Hindlimb muscle (tissue), 1 donor: ENCODE data around the gene TSPAN31. TPM values are rescaled to one million over a fixed set of nuclear protein-coding genes. Genes with fewer than 3 reads are reported as not detected.

ENCODE experiments used
- DNase-seq: peaks from one replicate; pipeline ENCODE4 v3.0.0-alpha.2; 2013
- polyA plus RNA-seq: library from polyadenylated mRNA; unstranded; fragments of 120-200 nt; gene quantifications from one replicate; pipeline ENCODE4 v1.2.1, GENCODE V29; 2013; ENCODE audit not compliant: insufficient read length

The TSPAN31 gene
- polyA plus RNA-seq, 1 donor, result 45.5 TPM

DNA sequence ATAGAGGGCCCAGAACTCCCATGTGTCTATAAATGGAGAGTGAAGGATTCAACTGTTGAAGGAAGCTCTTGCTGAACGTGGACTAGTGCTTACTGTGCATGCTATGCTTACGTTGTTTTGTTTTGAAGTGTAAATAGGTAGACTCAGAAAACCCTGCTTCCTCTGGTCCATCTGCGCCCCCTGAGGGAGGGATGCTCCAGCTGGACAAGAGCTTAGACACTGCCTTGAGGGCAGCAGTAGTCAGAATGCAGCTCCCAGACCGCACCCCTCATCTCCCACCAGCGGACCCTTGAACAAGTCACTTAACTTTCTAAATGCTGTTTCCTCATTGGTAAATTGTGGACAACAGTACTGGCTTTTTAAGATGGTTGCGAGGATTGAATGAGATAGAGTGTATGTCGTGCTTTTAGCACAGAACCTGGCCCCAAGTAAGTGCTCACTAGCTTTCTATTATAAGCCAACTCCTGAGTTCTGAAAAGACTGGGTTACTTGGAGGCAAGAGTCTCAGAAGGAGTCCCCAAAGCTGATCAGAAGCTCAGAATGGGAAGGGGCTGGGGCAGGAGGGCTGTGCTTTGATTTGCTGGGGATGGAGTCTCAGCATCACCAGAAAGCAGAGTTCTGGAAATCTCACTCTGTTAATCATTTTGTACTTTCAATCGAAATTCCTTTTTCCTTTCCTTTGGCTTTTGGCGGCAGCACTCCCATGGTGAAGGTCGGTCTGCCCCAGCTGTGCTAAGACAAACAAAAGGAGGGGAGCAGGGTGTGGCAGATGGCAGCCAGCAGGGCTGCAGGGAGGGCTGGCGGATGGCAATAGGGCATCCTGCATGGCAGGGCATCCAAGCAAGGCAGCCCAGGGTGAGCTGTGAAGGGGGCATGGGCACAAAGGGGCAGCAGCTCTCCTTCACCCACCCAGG lies 21.9 kb upstream of the TSPAN31 start:
- DNase-seq, result no peak

DNA sequence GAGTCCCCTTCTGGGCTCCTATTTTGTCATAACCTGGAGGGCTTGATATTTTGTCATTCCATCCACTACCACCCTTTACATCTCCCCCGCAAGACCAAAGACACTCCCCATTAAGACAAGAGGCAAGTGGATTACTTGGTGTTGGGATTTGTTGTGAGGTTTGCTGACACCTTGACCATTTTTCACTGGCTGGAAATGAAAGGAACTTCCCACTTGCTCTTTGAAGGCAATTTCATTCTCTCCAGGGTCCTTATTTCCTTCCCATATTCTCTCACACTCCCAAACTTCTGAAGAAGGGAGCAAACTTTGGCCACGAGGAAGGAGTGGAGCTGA lies 21.2 kb upstream of the TSPAN31 start:
- no peak for DNase-seq

DNA sequence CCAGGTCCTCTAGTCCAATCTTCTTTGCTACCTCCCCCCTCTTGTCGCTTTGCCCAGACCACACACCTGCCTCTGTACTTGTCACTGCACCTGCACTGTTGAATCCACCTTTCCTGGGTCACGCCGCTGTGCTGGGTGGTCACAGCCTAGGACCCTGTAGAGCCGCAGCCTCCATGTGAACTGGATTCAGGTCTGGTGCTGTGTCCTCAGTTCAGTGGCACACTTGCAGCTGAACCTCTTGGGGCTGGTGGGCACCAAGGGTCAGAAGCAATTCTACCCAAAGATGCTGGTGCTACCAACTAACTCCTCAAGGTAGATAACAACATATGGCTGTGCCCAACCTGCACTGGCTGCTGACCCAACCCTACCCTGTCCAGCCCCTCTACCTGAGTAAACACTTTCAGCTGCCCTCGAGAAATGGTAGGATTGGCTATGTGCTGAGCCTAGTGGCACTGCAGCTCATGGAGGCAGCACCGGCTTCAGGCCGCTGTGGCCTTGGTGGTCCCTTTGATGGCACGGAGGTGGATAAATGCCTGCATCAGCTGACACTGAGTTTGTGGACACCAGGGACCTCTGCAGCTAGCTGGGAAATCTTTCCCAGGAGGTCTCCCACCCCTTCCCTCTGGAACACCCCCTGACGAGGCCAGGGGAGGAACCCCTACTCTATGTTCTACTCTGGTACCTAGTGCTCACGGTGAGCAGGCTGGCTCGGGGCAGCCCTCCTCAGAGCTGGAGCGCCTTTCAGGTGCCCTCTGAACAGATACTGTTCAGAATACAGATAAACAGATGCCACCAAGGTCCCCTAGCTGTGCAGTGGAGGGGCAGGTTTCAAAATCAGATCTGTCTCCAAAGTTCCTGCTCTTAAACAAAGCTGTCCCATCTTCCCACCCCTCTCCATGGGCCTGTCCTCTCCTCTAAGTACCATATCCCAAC lies 20.6 kb upstream of the TSPAN31 start:
- no peak for DNase-seq

DNA sequence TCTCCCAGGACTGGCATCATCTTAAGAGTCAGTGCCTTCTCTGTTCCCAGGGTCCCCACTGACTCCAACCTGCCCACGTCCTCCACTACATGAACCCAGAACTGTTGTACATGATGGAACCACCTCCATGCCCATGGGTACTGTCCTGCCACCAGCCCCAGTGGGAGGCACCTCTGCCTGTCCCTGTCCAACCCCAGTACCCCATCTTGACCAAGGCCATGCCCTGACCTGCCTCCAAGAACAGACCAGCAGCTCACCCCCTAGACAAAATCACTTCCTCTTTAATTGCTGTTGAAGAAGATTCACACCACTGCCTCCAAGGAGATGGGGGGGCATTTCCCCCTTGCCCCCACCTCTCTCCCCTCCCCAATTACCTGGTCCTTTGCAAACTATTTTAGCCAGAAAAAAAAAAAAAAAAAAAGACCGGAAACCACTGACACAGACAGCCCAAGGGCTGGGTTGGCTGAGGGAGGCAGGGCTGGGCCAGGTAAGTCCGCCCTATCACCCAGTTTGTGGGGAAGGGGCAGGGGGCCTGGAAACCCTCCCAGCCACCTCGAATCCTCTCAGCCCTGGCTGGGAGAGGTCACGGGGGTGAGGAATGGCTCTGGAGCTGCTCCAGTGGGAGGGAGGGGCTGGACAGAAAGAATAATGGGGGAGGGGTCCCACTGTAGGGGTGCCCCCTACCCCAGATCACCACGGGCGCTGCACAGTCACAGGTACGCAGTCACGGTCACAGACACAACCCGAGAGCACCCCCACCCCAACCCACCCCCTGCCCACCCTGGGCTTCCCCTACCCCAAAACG lies 19.7 kb upstream of the TSPAN31 start:
- DNase-seq, result no peak

DNA sequence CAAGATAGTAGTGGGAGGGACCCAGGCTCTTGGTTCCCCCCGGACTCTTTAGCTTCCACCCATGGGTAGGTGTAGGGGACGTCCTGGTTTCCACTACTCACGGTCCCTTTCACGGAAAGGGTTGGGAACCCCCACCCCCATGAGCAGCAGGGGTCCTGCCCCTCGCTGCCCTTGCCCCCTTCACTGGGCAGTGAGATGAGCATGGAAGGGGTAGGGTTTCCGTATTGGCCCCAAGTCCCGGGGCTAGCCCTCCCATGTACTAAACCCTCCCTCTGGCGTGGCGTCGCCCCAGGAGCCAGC lies 19.0 kb upstream of the TSPAN31 start:
- no peak for DNase-seq

DNA sequence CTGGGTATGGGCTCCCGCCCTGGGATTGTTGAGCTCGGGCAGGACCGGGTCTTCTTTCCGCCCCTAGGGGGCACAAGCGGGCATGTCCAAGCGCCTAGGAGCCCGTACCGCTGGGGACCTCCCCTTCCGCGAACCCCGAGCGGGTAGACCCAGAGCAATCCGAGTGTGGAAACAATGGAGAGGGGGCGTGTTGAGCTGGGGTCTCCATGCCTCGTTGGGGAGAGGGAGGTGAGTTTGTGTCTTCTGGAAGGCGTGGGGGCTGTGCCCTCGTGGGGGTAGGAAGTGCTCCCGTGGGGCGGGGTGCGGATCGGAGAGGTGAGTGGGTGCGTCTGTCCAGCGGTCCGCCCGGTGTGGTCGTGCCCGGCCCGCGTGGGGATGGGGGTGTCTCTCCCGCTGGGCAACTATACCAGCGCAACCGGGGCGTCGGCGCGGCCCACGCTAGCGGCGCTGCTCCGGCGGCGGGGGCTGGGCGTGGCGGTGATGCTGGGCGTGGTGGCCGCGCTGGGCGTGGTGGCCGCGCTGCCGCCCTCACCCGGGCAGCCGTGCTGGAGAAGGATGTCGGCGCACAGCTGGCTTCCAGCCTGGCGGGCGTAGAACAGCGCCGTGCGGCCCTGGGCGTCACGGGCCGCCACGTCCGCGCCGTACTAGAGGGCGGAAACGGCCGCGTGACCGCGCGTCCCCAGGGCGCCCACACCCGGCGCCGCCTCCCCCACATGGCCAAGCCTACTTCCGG lies 18.5 kb upstream of the TSPAN31 start:
- peak; percentile 74 for DNase-seq

DNA sequence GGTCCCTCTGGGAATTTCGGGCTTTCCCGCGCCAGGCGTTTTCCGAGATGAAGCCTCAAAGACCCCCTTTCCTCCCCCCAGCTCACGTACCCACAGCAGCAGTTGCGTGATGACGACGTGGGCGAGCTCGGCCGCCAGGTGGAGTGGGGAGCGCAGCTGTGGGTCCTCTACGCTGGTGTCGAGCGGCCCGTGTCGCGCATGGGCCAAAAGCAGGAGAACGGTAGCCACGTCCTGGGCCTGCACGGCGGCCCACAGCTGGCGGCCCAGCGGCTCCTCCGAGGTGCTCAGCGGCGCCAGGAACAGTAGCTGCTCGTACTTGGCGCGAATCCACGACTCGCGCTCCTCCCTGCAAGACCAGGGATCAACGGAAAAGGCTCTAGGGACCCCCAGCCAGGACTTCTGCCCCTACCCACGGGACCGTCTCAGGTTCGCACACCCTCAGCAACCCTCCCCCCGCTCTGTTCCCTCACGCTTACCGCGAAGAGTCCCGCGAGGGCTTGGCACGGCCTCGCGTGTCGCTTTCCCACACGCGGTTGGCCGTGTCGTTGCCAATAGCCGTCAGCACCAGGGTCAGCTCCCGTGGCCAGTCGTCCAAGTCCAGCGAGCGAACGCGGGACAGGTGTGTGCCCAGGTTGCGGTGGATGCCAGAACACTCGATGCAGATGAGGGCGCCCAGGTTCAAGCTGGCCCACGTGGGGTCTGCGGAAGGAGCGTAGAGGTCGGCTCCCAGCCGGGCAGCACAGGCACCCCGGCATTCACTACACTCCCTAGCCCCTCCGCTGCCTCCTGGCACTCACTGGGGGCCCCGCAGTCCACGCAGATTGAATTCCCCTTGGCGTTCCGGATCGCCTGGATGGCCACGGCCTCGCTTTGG lies 17.7 kb upstream of the TSPAN31 start:
- no peak for DNase-seq

DNA sequence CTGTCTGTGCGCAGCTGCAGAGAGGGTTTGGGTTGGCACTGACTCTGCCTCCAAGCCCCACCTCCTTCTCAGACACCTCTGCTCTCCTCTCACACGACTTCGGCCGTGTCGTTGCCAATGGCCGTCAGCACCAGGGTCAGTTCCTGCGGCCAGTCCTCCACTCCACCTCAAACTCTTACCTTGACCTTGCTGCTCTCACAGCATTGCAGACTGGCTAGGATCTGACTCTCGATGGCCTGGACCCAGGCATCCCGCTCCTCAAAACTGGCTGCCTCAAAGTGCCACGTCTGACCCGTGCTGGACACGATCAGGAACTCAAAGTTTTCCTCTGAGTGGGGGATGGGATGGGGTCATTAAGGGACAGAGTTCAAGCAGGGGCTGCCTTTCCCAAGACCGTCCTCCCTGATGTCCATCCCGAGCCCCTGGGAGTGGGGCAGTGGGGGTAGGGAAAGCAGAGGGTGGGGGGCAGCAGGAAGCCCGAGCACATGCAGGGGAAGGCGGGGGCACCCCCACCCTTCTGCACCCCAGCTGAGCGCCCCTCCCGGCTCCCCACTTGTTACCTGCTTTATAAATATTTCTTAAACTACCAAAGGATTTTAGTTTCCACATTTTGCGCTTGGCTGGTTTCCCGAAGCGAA lies 17.0 kb upstream of the TSPAN31 start:
- DNase-seq, result no peak

DNA sequence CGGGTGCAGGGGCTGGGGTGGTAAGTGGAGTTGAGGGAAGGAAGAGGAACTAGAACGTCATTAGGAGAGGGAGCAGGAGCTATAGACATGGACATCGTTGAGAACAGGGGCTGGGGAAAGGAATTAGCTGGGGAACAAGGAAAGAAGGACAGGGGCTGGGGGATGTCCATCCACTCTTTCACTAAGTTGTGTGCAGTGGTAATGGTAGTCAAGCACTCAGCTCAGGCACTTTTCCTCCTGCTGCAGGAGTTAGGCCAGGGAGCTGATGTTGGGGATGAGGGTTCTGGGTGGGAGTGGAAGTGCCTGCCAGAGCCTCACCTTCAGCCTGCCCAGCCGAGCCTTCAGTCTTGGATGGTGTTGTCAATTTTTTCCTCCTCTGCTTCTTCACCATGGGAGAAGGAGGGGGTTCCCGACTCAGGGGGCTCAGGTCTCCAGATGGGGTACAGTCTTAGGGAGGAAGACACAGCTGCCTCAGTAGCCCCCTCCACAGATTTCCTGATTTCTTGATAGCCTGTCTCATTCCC lies 15.5 kb upstream of the TSPAN31 start:
- no peak for DNase-seq

DNA sequence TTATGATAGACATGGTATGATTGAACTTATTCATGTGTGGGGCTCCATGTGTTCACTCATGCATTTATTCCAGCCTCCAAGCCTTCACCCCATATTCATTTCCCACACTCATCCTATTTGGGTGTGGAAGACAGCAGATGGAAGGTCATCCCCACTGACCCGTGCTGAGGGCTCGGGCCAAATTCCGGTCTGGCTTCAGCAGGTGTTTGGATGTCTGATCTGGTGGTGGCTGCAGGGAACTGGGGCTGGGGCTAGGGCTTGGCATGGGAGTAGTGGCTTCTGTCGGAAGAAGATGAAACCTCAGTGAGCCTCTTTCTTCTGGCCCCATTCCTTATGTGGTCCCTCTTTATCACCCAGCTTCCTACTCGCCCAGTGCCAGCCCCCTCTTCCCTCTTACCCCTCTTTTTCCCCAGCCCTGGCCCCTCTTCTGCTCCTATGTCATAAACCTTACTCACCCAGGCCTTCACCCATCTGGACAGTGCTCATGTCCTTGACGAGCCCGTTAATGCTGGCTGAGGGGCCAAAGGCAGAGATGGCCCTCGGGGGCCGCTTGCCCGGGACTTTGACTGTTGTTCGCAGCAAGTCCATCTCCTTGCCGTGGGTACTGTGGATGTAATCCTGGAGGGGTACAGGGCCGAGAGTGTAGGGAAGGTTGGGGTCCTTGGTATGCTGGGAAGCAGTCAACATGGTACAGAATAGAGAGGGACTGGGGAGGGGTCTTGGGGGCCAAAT lies 14.3 kb upstream of the TSPAN31 start:
- no peak for DNase-seq

DNA sequence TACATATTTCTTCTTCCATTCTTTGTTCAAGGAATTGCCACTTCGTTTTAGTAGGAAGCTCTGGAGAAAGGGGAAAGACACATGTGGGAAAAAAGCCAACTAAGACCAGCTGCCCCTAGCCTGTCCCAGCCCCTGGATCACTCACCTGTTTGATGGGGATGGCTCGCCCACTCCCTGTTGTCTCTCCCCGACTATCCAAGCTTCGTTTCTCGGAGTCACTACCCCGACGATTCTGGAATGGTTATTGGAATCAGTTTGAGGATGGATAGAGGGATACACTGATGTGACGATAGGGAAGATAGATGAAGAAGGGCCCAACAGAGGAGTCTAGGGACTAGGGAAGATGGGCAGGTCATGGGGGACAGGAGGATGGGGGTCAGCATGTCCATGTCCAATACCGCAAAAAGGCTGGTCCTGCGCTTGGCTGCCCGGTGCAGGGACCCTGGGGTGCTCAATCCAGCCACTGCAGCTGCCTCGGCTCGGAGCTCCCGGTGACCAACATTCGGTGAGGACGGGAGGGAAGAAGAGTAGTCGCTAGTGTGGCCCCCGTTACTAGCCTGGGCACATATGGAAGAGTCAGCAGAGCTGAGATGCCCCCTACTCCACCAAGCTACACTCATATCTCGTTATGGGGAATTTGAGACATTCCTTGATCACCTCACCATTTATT lies 13.3 kb upstream of the TSPAN31 start:
- no peak for DNase-seq

DNA sequence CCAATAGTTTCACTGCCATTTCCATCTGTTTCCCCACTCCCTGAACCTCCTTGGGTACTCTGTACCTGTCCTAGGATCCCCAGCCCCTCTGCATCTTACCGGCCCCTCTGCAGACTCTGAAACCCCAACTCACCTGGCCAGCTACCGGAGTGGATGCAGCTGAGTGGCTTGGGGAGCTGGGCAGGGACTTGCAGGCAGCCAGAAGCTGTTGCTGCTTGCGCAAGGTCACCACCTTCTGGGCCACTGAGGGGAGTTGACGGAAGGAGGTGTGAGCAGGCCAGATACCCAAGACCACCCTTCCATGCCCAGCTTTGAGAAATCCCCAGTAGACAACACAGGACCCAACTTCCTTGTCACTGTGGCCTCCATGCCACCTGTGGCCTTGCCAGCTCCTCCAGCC lies 12.6 kb upstream of the TSPAN31 start:
- no peak for DNase-seq

DNA sequence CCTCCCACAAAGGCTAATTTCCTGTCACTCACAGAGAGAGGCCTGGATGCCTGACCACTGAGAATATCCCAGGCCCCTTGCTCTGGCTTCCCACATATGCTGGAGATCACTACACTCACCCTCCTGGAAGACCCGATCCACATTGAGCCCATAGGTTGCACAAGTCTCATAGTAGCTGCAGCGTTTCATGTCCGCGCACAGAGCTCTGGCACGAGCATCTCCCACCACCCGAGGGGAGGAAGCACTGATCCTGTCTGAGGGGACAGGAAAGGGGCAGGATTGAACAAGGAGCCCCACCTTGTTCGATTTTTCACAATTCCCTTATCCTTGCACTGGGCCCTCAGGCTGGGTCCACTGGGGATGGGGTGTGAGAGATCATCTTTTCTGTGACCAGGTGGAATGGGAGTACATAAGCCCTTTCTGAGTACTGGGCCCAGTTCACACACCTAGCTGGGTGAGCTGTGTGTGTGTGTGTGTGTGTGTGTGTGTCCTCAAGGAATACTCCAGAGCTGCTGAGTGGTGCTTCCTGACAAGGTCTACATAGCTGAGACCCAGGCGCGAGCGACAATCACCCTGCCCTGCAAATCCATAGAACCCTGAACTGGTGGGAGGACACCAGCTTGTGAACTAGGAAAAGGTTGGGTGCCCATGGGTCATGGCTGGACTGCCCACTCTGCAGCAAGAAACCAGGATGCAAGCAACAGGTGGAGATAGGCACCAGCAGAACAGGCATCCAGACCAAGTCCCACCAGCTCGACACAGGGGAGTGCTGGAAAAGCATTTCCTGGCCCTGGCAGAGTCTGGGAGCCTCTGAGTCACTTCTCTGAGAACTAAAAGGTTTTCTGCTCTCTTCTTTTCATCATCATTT lies 11.9 kb upstream of the TSPAN31 start:
- DNase-seq, result no peak

DNA sequence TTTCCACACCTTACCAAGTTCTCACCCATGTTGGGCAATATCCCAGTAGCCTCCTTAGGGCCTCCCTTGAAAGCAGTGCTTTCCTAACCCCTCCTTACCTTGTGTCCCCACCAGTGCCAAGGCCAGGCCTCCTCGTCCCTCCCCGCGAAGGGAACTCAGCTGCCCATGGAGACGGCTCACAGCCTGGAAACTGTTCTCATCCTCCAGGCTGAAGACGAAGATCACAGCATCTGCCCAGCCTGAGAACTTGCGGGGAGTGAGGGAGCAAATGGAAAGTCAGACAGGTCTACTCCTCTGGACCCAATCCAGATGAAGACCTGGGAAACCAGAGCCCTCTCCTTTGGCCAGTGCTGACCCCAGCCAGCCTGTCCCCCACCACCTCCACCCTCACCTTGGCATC lies 10.9 kb upstream of the TSPAN31 start:
- DNase-seq, result no peak

DNA sequence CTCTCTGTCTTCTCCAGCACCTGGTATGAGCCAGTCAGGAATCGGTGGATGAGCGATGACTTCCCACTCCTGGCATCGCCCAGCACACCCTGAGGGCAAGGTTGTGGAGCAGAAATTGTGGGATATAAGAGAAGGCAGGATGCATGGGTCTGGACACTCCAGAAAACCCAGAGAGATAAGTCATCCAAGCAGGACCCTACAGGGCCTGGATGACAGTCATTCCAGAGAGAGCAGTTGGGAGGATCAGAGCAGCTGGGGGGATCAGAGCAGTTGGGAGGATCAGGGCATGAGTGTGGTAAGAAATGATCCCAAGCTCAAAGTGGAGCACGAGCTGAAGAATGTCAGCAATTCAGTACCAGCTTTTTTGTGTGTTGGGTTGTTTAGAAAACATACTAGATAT lies 10.2 kb upstream of the TSPAN31 start:
- no peak for DNase-seq

DNA sequence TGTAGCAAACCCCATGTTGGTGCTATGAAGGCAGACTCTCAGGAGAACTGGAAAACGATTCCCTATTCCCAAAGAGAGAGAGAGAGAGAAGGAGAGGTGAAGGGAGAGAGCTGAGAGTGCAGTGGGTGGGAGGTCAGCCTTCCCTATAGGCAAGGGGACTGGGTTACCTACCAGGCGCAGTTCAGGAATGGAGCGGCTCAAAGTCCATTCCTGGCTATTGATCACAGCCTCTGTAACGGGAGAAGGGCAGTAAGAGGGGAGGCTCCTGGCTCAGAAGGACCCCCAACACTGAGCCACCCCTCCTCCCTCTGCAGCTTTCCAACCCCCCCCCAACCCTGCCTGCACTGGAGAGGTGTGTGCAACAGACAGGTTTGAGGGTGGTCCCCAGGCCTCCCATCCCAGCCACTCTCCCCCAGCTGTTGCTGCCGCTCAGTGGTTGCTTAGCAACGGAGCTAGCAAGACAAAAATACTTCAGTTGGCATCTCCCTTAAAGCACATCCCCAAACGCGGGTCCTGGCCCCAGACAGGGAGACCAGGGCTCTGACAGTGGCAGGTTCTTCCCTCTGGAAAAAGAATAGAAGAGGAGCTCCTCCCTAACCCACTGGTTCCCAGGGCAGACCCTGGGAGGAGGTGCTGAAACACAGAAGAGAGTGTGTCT lies 9.5 kb upstream of the TSPAN31 start:
- no peak for DNase-seq

DNA sequence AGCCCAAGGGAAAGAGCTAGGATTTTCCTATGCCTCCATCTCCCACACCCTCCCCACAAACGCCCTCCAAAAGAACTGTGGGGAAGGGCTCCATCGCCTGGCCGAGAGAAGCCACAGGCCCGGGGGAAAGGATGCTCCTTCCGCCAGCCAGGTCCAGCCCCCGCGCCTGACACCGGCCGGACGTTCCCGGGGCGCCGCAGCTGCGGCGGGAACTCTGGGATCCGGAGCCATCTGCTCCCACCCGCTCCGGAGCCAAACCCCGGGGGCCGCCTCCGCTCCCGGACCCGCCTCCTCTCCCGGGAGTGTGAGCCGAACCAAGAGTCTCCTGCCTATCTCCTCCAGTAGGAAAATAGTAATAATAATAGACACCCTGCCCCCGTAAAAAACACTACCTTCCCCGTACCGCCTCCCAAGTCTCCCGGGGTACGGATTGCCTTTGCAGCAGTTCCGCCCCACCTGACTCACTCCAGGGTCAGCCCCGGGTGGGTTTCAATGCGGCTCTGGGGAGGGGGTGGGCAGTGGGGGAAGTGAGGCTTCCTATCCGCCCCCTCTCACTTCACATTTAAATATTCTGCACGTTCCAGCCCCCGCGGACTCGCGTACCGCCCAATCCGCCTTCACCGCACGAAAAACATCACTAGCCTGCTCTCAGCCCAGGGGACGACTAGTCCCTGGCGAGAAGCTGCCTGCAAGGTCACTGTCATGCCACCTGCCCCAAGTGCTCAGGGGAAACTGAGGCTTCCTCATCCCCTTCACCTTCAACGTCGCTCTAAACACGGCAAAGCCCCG lies 8.7 kb upstream of the TSPAN31 start:
- DNase-seq, result no peak
